ENCODE data around the gene TRIO. TPM values are rescaled to one million over a fixed set of nuclear protein-coding genes. Genes with fewer than 3 reads are reported as not detected.

Gene TRIO
- total RNA-seq, 6 experiments from 2014 or later = 167 to 219 (median 190) TPM

- H3K36me3 Mint-ChIP-seq (ENCODE audit: low read depth) = peaks cover 54% of the 10 kb centered on the region
- H3K4me1 Mint-ChIP-seq (ENCODE audit: low read depth) = peaks cover 100% of the 10 kb centered on the region
- peak overlapping the region; percentile 88 for H3K4me3 Mint-ChIP-seq
- H3K9me3 Mint-ChIP-seq = peaks cover 4% of the 10 kb centered on the region; the same call in 1 of the 2 replicates
- no peak for TF ChIP-seq CTCF (IDR thresholded peaks at IDR 0.05)
- no peak for DNase-seq
- peak overlapping the region; percentile 98 for H3K27ac Mint-ChIP-seq
- H3K27me3 Mint-ChIP-seq (ENCODE audit: insufficient read depth) = peaks cover 19% of the 10 kb centered on the region
Measured at GRCh38 chr5:14441641-14442040, 298.5 kb downstream of the TRIO start.

GRCh38 chr5:14442536-14442935 is 299.4 kb downstream of the TRIO start:
- DNase-seq = no peak
- H3K36me3 Mint-ChIP-seq (ENCODE audit: low read depth) = peaks cover 48% of the 10 kb centered on the region
- peak overlapping the region; percentile 88 for H3K4me3 Mint-ChIP-seq
- peaks cover 21% of the 10 kb centered on the region for H3K27me3 Mint-ChIP-seq (ENCODE audit: insufficient read depth)
- peak overlapping the region; percentile 98 for H3K27ac Mint-ChIP-seq
- H3K9me3 Mint-ChIP-seq = peaks cover 4% of the 10 kb centered on the region; the same call in 1 of the 2 replicates
- TF ChIP-seq CTCF (IDR thresholded peaks at IDR 0.05) = no peak
- peaks cover 100% of the 10 kb centered on the region for H3K4me1 Mint-ChIP-seq (ENCODE audit: low read depth)

DNA sequence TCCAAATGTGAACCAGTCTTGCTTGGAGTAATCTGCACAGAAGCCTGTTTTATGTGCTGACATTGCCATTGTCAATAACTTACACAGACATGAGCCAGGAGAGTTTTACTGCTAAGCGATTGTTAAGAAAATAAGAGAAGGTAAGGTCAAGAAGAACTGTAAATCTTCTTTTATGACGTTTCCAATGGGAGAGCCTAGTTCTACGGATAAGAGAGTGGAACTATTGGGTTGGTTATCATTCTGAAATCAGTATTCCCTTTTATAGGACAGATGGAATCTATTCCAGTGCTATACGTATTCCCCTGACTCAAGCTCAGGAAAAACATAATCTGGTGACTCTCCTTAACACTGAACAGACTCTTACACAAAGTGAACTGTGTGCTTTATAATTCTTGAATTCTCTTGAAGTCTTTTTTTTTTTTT is 300.5 kb downstream of the TRIO start:
- peak overlapping the region; percentile 88 for H3K4me3 Mint-ChIP-seq
- no peaks in the 10 kb centered on the region; the same call in 1 of the 2 replicates for H3K9me3 Mint-ChIP-seq
- peaks cover 47% of the 10 kb centered on the region for H3K36me3 Mint-ChIP-seq (ENCODE audit: low read depth)
- DNase-seq = peak; percentile 42
- H3K27me3 Mint-ChIP-seq (ENCODE audit: insufficient read depth) = peaks cover 17% of the 10 kb centered on the region
- no peak for TF ChIP-seq CTCF (IDR thresholded peaks at IDR 0.05)
- peak overlapping the region; percentile 98 for H3K27ac Mint-ChIP-seq
- H3K4me1 Mint-ChIP-seq (ENCODE audit: low read depth) = peaks cover 100% of the 10 kb centered on the region

- no peaks in the 10 kb centered on the region for H3K9me3 Mint-ChIP-seq
- H3K36me3 Mint-ChIP-seq (ENCODE audit: low read depth) = peaks cover 46% of the 10 kb centered on the region
- TF ChIP-seq CTCF (IDR thresholded peaks at IDR 0.05) = no peak
- H3K27ac Mint-ChIP-seq = peak overlapping the region; percentile 98
- peaks cover 19% of the 10 kb centered on the region for H3K27me3 Mint-ChIP-seq (ENCODE audit: insufficient read depth)
- DNase-seq = no peak
- H3K4me3 Mint-ChIP-seq = peak overlapping the region; percentile 71
- peaks cover 100% of the 10 kb centered on the region for H3K4me1 Mint-ChIP-seq (ENCODE audit: low read depth)
Measured at GRCh38 chr5:14444161-14444560, 301.0 kb downstream of the TRIO start.

- TF ChIP-seq CTCF (IDR thresholded peaks at IDR 0.05) = no peak
- no peaks in the 10 kb centered on the region for H3K9me3 Mint-ChIP-seq
Measured at GRCh38 chr5:14445013-14445412, 301.9 kb downstream of the TRIO start.

More at GRCh38 chr5:14445013-14445412, 301.9 kb downstream of the TRIO start:
- Mint-ChIP-seq H3K27ac (peak overlapping the region; percentile 98), H3K4me3 (peak overlapping the region; percentile 71), H3K27me3 (ENCODE audit: insufficient read depth) (peaks cover 22% of the 10 kb centered on the region), H3K36me3 (ENCODE audit: low read depth) (peaks cover 46% of the 10 kb centered on the region), H3K4me1 (ENCODE audit: low read depth) (peaks cover 100% of the 10 kb centered on the region)
- DNase-seq = peak; percentile 30

Measured in HFFc6 (cell line).